IPS-NIHi7 (cell line): ENCODE results near the gene CD226.
"Not testable (repeated sequence)": the region's sequence is repeated elsewhere in the genome, so short reads cannot be mapped to it uniquely, and the experiment has no call there.

Experiments used
- DNase-seq: peaks from one replicate; pipeline ENCODE4 v3.0.0; 2012; ENCODE audit warnings: mixed read lengths; ENCODE audit errors: extremely low spot score

Gene CD226

DNA sequence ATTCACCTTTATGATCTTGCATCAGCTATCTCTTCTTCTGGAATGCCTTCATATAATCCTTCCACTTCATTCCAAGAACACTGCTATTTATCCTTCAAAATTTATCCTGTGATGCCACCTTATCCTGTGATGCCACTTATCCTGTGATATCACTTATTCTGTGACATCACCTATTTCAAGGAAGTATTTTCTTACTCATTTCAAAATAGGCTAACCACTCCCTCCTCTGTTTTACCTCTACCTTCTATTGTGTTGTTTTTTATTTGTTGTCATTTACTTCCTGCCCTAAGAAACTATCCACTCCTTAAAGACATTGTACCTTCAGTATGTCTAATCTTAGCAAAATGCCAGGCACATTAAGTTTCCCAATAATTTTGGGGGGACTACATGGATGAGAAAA, 38.8 kb downstream of the CD226 start:
- DNase-seq: no peak

DNA sequence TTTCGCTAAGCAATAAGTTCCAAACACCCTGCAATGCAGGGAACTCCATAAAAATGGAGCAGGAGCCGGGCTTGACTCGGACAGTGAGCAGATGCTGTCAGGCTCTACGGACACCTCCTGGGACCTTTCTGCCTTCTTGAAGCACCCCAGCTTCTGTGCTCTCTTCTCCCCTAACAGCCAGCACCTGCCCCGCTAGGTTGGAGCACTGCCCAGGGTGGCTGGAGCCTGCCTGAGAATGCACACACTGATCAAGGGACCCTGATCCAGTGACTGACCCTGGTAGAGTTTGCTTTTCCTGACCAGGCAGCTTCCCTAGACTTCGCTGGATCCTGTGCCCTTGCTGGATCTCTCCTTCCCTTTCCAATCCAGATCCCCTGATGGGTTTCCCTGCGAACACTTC, 40.9 kb downstream of the CD226 start:
- DNase-seq: no peak

DNA sequence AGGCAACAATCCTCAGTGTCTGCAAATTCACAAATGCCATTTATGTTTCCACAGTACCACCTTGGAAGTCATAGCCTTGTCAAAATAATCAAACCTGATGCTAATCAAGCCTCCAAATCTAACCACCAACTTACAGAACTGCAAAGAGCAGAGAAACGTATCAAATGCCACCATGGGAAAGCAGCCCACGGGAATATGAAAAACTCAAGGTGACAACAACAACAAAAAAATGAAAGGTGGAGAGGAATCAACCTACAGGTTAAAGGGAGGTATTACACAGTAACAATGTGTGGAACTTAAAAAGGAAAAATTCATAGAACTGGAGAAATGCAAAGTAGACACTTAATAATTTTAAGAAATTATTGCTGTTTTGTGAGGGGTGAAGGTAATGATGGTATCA, 46.7 kb downstream of the CD226 start:
- DNase-seq: no peak

DNA sequence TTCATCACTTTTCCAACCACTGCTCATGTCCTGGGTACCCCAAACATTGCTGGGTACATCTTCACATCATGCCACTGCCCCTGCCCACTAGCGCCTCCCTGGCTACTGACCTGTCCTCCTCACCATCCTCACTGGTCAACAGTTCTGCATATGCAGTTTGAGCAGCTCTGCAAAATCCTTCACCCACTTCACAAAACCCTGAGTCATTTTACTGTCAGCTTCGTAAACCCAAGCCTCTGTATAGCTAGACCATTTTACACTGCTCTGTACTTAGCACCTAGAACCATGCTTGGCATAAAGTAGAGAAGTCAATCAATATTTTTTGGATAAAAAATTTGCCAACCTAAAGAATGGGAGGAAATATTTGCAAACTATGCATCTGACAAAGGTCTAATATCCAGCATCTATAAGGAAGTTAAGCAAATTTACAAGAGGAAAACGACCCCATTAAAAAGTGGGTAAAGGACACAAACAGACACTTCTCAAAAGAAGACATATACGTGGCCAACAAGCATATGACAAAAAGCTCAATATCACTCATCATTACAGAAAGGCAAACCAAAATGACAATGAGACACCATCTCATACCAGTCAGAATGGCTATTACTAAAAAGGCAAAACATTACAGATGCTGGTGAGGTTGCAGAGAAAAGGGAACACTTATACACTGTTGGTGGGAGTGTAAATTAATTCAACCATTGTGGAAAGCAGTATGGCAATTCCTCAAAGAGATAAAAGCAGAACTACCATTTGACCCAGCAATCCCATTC, 48.3 kb downstream of the CD226 start:
- not testable (repeated sequence) for DNase-seq

DNA sequence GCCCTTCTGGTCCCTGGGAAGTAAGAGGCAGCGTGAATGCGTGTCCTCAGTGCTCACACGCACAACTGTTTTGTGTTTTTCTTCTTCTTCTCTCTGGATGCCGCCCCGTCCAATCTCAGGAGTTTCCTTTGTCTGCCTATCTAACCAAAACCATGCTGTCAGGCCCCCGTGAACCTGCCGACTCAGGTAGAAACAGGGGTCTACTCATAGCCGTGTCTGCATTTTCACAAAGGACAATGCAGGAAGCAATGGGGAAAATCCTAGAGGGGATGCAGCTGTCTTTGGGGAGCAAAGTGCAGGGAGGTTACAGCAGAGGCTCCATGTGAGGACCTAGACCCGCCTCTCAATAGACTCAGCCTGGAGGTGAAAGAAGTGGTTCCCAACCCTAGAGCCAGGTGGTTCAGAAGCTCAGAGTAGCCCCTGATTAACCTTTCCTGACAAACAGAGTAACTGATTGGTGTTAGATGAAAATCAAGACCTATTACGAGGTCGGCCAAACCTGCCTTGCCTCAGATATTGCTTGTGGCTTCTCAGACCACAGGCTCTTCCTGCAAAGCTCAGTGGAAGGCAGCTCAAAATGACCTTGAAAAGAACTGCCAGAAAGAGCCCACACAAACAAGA, 49.3 kb downstream of the CD226 start:
- no peak for DNase-seq

DNA sequence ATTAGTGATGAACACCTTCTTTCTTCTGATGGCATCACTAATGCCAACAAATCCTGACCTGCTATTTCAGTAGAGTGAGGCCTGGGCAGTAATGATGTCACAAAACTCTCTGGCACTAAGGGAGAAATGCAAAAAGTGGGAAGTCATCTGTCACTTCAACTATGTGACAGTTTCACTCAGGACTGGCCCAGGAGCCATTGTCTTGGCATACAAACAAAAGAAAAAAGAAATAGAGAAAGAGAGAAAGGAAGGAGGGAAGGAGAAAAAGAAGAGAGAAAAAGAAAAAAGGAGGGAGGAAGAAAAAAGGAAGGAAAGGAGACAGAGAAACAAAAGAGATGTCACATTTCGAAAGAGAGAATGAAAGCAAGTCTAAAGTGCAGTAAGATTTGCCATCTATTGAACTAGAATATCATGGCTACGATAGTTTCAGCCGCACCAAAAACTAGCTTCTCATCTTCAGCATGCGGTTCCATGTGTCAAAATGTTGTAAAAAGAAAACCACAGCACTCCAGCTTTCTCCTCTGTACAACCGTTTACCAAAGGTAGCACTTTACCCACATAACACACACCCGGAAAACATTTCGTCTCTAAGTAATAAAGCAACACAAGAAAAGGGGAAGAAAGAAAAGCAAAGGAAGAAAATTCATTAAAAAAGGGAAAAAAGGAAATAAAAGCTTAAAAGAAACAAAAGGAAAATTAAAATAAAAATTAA, 50.1 kb downstream of the CD226 start:
- no peak for DNase-seq

DNA sequence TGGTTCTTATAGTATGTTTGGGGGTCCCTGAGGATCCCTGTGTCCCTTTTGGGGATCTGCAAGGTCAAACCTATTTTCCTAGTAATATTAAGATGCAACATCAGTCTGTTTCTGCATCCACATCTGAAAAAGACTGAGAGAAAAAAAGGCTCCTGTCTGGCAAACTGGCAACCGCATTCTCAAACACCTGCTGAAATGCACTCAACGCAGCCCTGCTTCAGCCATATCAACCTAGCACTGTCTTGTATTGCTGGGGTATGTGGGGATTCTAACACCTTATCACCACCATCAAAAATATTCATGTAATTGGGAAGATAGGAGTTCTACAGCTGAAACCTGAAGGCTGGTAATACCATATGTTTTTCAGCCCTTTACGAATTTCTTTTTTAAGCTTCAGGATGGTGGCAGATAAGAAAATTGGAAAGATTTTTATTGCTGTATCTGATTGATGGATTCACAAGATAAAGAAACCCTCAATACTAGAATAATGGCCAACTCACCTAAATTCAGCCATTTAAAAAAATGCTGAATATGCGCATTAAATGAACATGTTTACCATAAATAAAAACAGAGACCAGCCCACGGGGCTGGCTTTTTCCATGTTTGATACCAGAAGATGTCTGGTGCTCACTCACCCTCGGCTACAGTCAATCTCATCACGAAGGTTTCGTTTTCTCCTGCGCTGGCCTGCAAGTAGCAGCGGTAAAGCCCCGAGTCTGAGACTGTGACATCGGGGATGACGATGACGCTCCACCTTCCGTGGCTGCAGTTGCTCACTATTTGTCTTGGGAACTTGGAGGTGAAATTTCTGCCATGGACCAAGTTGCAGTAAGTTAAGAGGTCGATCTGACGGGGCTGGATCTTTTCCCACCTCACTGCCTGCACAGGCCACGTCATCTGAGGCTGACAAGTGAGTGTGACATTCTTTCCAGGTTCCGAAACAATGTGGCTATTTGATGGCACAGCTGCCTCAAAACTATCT, 52.3 kb downstream of the CD226 start:
- DNase-seq: no peak

DNA sequence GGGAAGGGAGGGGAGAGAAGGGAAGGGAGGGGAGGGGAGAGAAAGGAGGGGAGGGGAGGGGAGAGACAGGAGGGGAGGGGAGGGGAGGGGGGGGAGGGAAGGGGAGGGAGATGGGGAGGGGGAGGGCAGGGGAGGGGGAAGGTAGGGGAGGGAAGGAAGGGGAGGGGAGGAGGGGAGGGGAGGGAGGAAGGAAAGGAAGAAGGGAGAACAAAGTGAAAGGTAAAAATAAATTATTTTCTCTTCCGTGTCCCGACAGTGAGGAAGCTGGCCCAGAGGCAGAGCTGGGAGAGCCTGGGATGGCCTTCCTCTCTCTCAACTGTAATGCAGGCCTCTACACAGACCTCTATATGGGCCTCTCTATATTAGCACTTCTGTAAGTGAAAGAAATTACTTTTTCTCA, 53.2 kb downstream of the CD226 start:
- DNase-seq: no peak

DNA sequence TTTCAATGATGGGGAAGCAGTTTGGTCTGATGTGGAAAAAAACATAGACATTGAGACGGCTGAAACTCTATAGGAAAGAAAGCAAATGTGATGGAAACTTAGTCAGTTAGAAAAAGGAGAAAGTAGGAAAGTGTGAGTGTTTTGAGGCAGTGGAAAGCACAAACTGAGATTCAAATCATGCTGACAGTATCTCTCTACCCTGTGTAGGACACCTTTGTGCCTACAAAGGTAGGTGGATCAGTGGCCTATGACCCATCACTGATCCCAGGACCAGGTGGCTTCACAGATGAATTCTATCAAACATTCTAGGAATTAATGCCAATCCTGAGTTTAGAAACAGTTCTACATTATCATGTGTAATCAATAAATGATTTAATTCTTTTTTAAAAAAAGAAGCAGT, 57.1 kb downstream of the CD226 start:
- DNase-seq: no peak

DNA sequence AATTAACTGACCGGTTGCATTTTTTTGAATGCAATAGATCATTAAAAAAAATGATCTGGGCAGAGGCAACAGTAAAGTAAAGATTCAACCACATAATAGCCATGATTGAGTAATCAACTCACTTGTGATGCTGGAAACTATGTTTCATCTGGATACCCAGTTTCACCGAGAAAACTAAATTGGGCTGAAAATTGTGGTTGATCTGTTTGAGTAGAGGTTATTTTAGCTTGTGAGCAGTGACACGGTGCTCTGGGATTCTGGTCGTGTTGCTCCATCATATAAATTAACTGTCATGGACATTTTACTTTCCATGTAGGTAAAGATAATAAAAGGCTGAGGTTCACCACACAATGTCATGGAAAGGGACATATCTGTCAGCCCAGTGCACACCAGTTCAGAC, 58.7 kb downstream of the CD226 start:
- no peak for DNase-seq

DNA sequence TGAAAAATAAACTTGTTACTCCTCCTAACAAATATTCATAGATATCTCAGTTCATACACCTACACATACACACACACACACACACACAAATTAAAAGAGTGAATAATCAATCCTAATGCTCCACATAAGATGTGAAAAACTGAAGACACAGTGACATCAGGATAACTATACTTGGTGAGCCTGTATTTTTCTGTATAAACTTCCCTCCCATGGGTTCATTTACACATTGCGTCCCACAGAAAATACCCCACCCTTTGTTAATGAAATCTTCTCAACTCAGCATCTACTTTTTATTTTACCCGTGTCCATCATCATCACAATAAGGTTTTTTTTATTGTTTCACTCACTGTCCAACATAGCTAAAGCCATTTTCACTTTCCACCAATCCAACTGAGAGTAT, 60.4 kb downstream of the CD226 start:
- DNase-seq: no peak

DNA sequence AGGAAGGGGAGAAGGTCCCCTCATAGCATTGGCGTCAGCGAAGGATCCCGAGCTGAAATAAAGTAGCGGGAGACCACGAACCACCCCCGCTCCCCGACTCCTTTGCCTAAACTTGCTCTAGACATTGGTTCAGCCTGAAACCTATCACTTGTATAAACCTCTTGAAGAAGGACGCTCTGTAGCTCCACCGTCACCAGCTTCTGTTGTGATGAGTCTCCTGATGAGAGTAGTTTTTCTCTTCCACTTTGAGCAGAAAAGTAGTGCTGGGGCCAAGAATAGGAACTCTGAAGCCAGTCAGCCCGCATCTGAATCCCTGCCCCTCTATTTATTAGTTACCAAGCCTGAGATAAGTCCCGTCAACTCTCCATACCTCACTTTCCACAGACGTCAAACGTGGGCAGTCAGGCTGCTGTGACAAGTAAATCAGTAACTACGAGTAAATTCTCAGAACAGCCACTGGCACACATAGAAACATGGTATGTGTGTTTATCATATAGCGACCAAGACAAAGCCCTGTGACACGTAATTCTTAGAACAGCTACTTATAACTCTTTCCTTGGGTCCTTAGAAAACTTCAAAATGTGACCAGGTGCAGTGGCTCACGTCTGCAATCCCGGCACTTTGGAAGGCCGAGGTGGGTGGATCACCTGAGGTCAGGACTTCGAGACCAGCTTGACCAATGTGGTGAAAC, 61.7 kb downstream of the CD226 start:
- no peak for DNase-seq

DNA sequence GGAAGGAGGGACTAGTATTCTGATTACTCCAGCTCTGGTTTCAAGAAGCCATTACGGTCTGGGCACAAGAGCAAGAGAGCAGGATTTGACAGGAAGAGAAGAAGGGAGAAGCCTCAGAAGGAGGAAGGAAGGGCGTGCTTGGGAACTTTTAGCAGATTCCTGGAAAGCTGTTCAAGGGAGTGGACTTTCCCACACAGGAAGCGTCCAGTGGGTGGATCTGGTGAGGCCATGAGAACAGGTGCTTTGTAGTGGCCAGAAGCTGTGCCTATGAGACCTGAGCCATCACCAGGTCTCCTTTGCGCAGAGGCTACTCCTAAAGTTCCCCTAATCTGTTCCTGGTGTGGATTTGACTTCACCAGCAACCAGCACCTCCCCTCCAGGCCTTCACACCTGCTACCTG, 62.3 kb downstream of the CD226 start:
- no peak for DNase-seq

DNA sequence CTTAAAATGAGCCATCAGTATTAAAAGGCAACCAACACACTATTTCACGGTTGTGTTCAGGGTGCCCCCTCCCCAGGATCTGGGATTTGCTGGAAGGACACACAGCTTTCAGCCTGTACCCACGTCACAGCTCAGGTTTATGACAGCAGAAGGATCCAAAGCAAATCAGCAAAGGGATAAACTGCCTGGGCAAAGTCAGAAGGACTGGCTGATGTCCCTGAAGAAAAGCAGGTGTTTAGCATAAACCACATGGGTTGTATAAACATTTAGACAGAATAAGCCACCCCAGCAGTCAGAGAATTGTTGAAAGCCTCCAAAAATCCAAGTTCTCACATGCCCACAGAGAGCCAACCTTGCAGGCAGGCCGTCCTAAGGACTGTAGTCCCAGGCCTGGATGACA, 63.9 kb downstream of the CD226 start:
- no peak for DNase-seq

DNA sequence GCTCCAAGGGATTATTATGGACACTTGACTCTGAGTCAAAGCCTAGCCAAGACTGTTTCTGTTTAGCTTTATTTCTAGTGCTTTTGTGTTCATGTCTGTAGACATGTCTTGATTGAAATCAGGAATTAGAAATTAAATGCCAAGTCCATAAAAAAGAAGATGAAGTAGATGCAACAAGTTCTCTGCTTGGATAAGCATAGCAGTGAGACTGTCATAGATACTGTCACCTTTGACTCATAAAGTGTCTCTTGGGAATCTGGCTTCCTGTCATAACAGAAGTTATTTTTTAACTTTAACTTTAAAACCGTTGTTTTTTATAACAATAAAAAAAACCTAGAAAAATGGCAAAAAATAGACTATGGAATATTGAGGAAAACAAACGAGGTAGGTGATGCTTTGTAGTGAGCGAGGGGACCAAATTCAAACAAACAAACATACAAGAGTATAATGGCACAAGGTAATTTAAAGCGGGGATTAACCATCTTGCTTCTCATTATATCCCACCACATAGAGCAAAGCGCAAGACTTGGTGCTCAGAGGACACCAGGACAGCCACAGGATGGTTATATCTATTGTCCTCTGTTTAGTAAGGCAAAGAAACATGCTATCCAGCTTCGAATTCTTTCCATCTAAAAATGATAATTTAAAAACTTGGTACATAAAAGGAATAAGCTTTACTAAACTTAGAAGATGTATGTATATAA, 64.6 kb downstream of the CD226 start:
- DNase-seq: no peak

DNA sequence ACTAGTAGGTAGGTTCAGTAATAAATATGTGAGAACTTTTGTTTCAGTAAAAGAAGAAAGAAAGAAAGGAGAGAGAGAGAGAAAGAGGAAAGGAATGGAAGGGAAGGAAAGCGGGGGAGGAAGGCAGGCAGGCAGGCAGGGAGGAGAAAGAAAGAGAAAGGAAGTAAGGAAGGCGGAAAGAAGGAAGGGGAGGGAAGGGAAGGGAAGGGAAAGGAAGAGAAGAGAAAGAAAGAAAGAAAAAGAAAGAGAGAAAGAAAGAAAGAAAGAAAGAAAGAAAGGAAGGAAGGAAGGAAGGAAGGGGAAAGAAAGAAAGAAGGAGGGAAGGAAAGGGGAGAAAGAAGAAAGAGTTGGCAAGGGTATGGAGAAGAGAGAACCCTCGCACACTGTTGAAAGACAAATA, 67.6 kb downstream of the CD226 start:
- DNase-seq: no peak

DNA sequence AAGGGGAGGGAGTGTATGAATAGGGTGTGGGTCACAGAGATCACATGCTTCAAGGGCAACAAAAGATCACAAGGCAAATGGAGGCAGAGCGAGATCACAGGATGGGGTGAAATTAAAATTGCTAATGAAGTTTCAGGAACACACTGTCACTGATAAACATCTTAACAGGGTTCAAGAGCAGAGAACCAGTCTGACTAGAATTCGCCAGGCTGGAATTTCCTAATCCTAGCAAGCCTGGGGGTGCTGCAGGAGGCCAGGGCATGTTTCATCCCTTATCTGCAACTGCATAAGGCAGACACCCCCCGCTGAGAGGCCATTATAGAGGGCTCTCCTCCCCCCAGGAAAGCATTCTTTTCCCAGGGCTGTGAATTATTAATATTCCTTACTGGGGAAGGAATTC, 68.6 kb downstream of the CD226 start:
- not testable (repeated sequence) for DNase-seq

DNA sequence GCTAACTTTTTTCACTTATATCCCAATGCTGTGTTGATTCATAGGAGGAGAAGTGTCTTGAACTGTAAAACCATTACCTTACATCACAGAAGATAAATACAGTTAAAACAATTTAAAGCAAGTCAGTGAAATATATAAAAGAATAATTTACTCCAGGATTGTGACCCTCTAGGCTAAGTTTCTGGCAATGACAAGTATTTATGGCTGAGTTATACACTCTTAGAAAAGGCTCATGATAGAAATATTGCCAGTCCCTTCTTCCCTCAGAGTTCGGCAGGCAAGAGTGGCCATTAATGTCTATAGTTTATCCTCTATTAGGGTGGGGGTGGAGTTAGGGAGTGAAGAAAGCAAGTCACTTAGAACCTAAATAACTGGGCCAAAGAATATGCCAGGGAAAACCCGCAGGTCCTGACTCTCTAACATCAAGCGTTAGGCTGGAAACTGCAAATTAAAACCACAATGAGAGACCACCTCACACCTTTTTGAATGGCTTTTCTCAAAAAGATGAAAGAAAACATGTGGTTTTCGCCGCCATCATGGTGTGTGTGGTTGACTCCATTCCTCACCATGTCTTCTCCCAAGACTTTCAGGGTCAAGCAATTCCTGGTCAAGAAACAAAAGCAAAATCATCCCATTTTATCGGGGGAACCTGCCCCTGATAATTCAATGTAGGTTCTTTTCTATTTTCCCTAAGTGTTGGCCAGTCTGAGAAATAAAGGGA, 69.3 kb downstream of the CD226 start:
- DNase-seq: no peak

DNA sequence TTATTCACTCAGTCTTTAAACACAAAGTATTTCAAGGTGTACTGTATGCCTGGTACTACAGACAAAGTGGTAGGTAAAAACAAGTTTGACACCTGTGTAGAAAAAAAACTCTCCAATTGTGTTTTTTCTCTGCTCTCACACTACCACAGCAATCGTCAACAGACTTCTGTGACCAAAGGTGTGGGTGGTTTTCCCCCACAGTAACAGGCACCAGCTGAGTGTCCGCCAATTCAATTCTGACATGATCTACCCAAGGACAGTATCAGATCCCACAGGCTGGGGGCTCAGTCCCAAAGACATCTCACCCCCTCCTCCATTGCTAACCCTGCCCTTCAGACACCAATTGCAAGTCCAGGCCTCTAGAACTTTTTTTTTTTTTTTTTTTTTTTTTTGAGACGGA, 71.2 kb downstream of the CD226 start:
- DNase-seq: no peak

DNA sequence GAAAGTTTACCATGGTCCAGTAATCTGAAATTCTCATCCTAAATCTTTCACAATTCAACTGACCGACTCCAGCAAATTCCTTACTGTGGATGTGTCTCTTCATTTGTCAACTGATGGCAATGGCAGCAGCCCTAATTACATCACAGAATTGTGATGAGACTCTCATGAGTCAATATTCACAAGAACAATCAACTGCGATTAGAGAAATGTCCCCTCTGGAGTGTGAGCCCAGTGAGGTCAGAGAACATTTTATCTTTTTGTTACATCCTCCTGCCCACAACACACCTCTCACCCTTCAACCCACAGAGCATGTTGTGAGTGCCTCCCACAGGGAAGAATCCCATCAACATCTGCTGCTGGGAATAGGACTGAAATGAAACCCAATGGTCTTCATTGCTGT, 73.6 kb downstream of the CD226 start:
- DNase-seq: no peak
